Measurements from ENCODE around the gene RIPK1. TPM values are rescaled to one million over a fixed set of nuclear protein-coding genes. Genes with fewer than 3 reads are reported as not detected.

RIPK1 gene
- total and polyA plus RNA-seq, 10 of the 15 experiments (the other 5 are each of a cell fraction or from before 2014, with no cell fraction given): 1.6 to 11.2 (median 6.3) TPM

GRCh38 chr6:3131695-3132094, 63.4 kb downstream of the RIPK1 start:
- Histone ChIP-seq H3K4me2 (ENCODE audit: control insufficient read depth, insufficient read depth) (no peak overlapping the region), H2AFZ (ENCODE audit: control insufficient read depth, low read depth, low read length) (no peak overlapping the region), H3K9ac (ENCODE audit: control insufficient read depth, insufficient read depth, low read length) (no peak overlapping the region), H3K36me3 (ENCODE audit: control insufficient read depth in 2 of 2, insufficient read depth in 2 of 2, low read length in 1 of 2) (no peaks in the 10 kb centered on the region), H3K79me2 (ENCODE audit: control insufficient read depth, insufficient read depth, low read length) (no peaks in the 10 kb centered on the region), H3K27ac (ENCODE audit: control insufficient read depth, insufficient read depth) (no peak overlapping the region), H4K20me1 (ENCODE audit: control insufficient read depth, insufficient read depth) (no peaks in the 10 kb centered on the region), H3K9me3 (replicated peaks; ENCODE audit: control insufficient read depth, insufficient read depth, low read length) (no peaks in the 10 kb centered on the region), H3K4me1 (ENCODE audit: control insufficient read depth, insufficient read depth, low read length) (no peaks in the 10 kb centered on the region; the same call in 1 of the 2 replicates), H3K27me3 (replicated peaks in 1 of 2; ENCODE audit: control insufficient read depth in 2 of 2, insufficient read depth in 2 of 2, low read length in 1 of 2) (no peaks in the 10 kb centered on the region), H3K4me3 (no peak overlapping the region)
- no peak for DNase-seq (ENCODE audit: low read depth, low spot score)
- ATAC-seq: no peak
- TF ChIP-seq CHD1 (IDR thresholded peaks at IDR 0.05; ENCODE audit: low read depth, low read length): no peak
- TF ChIP-seq TCF12 (IDR thresholded peaks at IDR 0.05; ENCODE audit: low read depth, low read length): no peak
- no peak for TF ChIP-seq WRNIP1 (IDR thresholded peaks at IDR 0.05; ENCODE audit: borderline replicate concordance, low read depth, low read length)
- TF ChIP-seq POU2F2 (IDR thresholded peaks at IDR 0.05; ENCODE audit: borderline replicate concordance, low read depth, low read length): no peak
- TF ChIP-seq NFYA (IDR thresholded peaks at IDR 0.05; ENCODE audit: borderline replicate concordance, low read depth, low read length): no peak
- no peak for TF ChIP-seq IKZF2 (IDR thresholded peaks at IDR 0.05)
- TF ChIP-seq ZNF207 (IDR thresholded peaks at IDR 0.05; ENCODE audit: borderline replicate concordance): no peak
- TF ChIP-seq KDM1A (IDR thresholded peaks at IDR 0.05; ENCODE audit: borderline replicate concordance): no peak
- TF ChIP-seq JUNB (IDR thresholded peaks at IDR 0.05): no peak
- ChIA-PET CTCF (interaction anchor here (2.2 kb wide), 1 partner anchor 120 kb away, joined by 11 read pairs; no protein-coding TSS in a partner anchor), SMC1A (ENCODE audit: uncharacterized antibody, unreplicated experiment) (no interaction called here), POLR2A (no interaction called here), RAD21 (ENCODE audit: unreplicated experiment) (no interaction called here)
- intact Hi-C loops (cut with micrococcal nuclease; ENCODE audit: unreplicated experiment) (no loop called here), in situ Hi-C loops (cut with MboI) (no loop called here)
- 94% methylated on average over 15 of the region's 15 CpGs for WGBS (ENCODE audit: insufficient coverage, insufficient replicate concordance, low lambda C conversion rate, missing lambda C conversion rate)
- no peak for FAIRE-seq
- BruUV-seq (replicated peaks): no TSS peak

DNA sequence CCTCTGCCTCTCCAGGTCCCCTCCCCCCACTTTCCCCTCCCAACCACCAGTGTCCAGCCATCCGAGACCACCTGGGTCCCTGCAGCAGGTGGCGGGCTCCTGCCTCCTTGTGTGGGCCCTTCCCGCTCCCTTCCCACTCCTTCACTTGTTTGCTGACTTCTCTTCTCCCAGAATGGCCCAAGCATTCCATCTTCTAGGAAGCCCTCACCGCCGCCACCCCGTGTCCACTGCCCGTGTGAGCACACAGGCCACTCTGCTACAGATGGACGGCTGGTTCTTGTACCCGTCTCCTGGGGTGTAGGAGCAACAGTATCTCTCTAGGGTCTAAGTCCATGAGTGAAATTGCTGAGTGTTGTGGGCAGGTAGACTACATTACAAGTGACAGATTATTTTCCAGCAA, 65.2 kb downstream of the RIPK1 start:
- intact Hi-C loops (cut with micrococcal nuclease; ENCODE audit: unreplicated experiment) (no loop called here), in situ Hi-C loops (cut with MboI) (no loop called here)
- ChIA-PET CTCF (no interaction called here), SMC1A (ENCODE audit: uncharacterized antibody, unreplicated experiment) (no interaction called here), RAD21 (ENCODE audit: unreplicated experiment) (no interaction called here), POLR2A (no interaction called here)
- ATAC-seq (no peak), DNase-seq (ENCODE audit: low read depth, low spot score) (no peak), FAIRE-seq (no peak)
- TF ChIP-seq NFIC (IDR thresholded peaks at IDR 0.05; ENCODE audit: low read depth, low read length): no peak
- no peak for TF ChIP-seq TCF12 (IDR thresholded peaks at IDR 0.05; ENCODE audit: low read depth, low read length)
- TF ChIP-seq ESRRA (IDR thresholded peaks at IDR 0.05; ENCODE audit: low read length): no peak
- no peak for TF ChIP-seq ATF7 (IDR thresholded peaks at IDR 0.05; ENCODE audit: low read depth)
- TF ChIP-seq EGR1 (IDR thresholded peaks at IDR 0.05; ENCODE audit: borderline replicate concordance in 1 of 2, low read depth in 2 of 2, low read length in 2 of 2): no peak
- TF ChIP-seq ZNF687 (IDR thresholded peaks at IDR 0.05): no peak
- TF ChIP-seq ZNF274 (IDR thresholded peaks at IDR 0.05; ENCODE audit: insufficient read depth, insufficient read length): no peak
- no peak overlapping the region for H3K4me2 ChIP-seq (ENCODE audit: control insufficient read depth, insufficient read depth)
- H3K4me1 ChIP-seq (ENCODE audit: control insufficient read depth, insufficient read depth, low read length): no peaks in the 10 kb centered on the region; the same call in 1 of the 2 replicates
- H2AFZ ChIP-seq (ENCODE audit: control insufficient read depth, low read depth, low read length): no peak overlapping the region
- BruUV-seq (replicated peaks): no TSS peak
- no peak overlapping the region for H3K4me3 ChIP-seq
- no peak overlapping the region for H3K27ac ChIP-seq (ENCODE audit: control insufficient read depth, insufficient read depth)
- no peaks in the 10 kb centered on the region for H3K36me3 ChIP-seq (ENCODE audit: control insufficient read depth in 2 of 2, insufficient read depth in 2 of 2, low read length in 1 of 2)
- H3K27me3 ChIP-seq (replicated peaks in 1 of 2; ENCODE audit: control insufficient read depth in 2 of 2, insufficient read depth in 2 of 2, low read length in 1 of 2): no peaks in the 10 kb centered on the region
- H3K9me3 ChIP-seq (replicated peaks; ENCODE audit: control insufficient read depth, insufficient read depth, low read length): no peaks in the 10 kb centered on the region
- H4K20me1 ChIP-seq (ENCODE audit: control insufficient read depth, insufficient read depth): no peaks in the 10 kb centered on the region
- WGBS (ENCODE audit: insufficient coverage, insufficient replicate concordance, low lambda C conversion rate, missing lambda C conversion rate): over 99% methylated on average over 8 of the region's 9 CpGs
- H3K79me2 ChIP-seq (ENCODE audit: control insufficient read depth, insufficient read depth, low read length): no peaks in the 10 kb centered on the region
- H3K9ac ChIP-seq (ENCODE audit: control insufficient read depth, insufficient read depth, low read length): no peak overlapping the region

Data from GM12878 (cell line).